ENCODE data around the gene PAPLN.
"Not testable (repeated sequence)": the region's sequence is repeated elsewhere in the genome, so short reads cannot be mapped to it uniquely, and the experiment has no call there.

PAPLN gene, protein sequence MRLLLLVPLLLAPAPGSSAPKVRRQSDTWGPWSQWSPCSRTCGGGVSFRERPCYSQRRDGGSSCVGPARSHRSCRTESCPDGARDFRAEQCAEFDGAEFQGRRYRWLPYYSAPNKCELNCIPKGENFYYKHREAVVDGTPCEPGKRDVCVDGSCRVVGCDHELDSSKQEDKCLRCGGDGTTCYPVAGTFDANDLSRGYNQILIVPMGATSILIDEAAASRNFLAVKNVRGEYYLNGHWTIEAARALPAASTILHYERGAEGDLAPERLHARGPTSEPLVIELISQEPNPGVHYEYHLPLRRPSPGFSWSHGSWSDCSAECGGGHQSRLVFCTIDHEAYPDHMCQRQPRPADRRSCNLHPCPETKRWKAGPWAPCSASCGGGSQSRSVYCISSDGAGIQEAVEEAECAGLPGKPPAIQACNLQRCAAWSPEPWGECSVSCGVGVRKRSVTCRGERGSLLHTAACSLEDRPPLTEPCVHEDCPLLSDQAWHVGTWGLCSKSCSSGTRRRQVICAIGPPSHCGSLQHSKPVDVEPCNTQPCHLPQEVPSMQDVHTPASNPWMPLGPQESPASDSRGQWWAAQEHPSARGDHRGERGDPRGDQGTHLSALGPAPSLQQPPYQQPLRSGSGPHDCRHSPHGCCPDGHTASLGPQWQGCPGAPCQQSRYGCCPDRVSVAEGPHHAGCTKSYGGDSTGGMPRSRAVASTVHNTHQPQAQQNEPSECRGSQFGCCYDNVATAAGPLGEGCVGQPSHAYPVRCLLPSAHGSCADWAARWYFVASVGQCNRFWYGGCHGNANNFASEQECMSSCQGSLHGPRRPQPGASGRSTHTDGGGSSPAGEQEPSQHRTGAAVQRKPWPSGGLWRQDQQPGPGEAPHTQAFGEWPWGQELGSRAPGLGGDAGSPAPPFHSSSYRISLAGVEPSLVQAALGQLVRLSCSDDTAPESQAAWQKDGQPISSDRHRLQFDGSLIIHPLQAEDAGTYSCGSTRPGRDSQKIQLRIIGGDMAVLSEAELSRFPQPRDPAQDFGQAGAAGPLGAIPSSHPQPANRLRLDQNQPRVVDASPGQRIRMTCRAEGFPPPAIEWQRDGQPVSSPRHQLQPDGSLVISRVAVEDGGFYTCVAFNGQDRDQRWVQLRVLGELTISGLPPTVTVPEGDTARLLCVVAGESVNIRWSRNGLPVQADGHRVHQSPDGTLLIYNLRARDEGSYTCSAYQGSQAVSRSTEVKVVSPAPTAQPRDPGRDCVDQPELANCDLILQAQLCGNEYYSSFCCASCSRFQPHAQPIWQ

DNA sequence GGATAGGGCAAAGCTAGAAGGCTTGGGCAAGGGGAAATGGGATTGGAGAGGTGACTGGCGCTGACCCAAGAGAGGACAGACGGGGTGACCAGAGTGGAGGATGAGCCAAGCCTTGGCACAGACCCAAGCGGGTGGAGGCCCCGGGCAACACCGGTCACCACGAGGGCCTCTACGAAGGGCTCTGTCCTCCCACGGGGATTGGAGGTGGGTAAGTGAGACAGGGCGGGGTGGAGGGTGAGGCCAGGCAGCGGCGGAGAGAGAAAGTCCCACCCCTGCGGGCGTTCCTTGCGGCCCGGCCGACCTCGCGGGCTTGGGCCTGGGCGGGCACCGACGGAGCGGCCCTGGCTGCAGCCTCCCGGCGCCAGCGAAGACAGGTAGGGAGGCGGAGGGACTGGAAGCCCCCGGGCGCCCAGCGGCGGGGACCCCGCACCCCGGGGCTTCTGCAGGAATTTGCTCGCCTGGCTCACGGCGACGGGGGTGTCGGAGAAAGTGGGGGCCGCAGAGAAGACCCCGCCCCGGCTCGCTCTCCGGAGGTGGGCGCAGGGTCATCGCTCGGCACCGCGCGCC lies at the start of gene PAPLN:
Gene PAPLN, plus strand, starts transcription at position 288 of the 567 bp plus-strand sequence. CDS start 2,273 bp downstream, outside the sequence.
- DNase-seq, result no peak

DNA sequence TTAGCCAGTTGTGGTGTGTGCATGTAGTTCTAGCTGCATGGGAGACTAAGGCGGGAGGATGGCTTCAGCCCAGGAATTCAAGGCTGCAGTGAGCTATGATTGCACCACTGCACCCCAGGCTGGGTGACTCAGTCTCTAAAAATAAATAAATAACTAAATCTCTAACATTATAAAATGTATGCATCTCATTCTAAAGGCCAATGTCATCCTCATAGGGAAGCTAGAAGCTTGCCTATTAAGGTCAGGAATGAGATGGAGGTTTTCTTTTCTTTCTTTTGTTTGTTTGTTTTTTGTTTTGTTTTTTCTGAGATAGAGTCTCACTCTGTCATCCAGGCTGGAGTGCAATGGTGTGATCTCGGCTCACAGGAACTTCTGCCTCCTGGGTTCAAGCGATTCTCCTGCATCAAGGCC lies 48.8 kb upstream of the PAPLN start:
- no peak for DNase-seq

DNA sequence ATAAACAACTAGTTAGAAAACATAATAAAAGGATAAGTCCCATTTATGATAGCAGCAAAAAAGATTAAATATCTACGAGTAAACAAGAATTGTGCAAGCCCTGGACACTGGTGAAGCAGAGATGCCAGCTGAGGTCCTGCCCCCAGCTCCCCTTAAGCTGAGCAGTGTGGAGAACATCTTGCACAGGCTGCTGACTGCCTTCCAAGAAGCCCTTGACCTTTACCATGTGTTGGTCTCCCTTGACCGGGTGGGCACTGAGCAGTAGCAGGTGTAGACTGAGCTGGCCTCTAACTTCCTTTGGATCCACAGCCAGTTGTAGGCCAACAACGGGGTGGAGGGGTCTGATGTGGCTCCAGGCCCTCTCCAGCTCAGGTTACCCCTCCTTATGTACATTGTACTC lies 47.7 kb upstream of the PAPLN start:
- DNase-seq, result no peak

DNA sequence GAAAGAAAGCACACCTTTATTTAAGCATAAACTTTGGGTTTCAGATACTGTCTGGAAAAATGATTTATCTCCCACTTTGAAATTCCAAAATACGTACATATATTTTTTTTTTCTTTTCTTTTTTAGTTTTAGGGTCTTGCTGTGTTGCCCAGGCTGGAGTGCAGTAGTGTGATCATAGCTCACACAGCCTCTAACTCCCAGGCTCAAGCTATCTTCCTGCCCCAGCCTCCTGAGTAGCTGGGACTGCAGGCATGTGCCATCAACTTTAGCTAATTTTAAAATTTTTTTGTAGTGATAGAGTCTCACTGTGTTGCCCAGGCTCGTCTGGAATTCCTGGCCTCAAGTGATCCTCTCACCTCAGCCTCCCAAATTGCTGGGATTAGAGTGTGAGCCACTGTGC lies 45.9 kb upstream of the PAPLN start:
- DNase-seq, result no peak

DNA sequence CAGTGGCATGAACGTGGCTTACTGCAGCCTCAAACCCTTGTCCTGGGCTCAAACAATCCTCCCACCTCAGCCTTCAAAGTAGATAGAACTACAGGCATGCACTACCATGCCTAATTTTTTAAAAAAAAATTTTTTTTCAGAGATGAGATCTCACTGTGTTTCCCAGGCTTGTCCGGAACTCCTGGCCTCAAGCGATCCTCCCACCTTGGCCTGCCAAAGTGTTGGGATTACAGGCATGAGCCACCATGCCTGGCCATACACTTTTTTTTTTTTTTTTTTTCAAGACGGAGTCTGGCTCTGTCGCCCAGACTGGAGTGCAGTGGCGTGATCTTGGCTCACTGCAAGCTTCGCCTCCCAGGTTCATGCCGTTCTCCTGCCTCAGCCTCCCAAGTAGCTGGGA lies 43.0 kb upstream of the PAPLN start:
- not testable (repeated sequence) for DNase-seq

DNA sequence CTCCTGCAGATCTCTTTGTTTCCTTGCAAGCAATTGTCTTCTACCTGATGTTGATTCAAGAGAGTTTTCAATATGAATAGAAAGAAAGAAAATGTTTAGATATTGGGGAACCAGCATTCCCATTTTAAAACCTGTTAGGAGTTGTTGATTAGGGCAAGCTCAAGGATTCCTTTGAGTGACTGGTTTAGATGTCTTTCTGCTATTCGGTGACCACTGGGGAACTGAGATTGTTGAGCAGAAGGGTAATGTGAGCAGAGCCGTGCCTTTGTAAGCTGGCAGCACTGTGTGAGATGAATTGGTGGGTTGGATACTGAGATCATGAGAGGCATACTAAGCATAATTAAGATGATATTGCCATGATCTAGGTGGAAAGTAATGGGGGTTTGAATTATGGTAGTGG lies 39.1 kb upstream of the PAPLN start:
- no peak for DNase-seq

DNA sequence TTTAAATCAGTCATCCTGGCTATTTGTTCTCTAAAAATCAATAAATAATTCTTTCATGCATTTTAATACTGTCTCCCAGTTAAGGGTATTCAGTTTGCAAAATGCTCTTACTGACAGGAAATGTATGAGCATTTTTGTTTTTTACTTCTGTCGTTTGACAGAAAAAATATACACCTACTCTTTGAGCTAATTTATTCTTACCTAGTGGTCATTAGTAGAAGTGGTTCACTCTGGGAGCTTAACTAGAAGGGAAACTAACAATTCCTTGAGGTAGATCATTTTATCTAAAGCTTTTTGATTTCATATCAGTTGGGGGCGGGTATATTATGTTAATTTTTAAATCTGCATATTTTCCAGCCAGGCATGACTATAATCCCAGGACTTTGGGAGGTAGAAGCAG lies 33.8 kb upstream of the PAPLN start:
- no peak for DNase-seq

DNA sequence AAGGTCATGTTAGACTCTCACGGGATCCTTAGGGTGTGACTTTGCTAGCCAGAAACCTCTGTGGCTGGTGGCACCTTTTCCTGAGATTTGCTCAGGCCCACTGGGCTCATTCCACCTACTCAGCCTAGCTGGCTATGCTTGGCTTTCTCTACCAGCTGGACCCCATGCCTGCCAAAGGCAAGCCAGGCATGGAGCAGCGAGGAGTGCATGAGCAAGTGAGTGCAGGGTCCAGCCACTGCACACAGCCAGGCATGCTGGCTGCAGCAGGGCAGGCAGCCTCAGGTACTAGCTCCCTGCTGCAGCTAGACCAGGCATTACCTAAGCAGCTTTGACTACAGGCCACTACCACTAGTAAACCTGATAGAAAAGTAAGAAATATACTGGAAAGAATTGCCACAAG lies 29.7 kb upstream of the PAPLN start:
- no peak for DNase-seq

DNA sequence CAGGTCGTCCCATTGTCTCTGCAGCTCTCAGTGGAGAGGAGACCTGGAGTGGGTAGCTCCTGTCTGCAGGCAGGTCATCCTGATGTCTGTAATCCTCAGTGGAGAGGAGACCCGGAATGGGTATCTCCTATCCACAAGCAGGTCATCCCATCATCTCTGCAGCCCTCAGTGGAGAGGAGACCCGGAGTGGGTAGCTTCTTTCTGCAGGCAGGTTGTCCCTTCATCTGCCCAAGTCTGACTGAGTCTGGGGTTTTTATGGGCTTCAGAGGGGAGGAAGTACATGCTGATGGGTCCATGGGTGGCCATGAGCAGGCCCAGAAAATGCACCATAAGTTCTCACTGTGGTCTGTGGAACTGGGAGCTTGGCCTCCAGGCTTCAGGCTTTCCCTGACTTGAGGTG lies 28.9 kb upstream of the PAPLN start:
- DNase-seq, result no peak

DNA sequence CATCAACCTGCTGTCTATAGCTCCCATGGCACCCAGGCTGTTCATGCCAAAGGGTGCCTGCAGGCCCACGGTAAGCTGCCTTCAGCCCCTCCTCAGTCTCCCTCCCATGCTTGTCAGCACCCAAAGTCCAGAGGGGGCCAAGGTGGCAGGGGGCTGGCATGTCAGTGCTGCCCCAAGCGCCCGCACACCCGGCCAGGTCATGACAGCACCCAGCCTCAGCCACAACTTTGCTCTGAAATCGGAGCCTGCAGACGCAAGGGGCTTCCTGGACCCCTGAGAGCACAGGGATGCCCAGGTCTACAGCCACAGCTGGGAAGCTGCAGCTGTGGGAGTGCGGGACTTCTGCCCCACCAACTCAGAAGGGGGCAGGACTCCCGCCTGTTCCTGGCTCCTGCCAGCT lies 28.5 kb upstream of the PAPLN start:
- DNase-seq, result no peak

DNA sequence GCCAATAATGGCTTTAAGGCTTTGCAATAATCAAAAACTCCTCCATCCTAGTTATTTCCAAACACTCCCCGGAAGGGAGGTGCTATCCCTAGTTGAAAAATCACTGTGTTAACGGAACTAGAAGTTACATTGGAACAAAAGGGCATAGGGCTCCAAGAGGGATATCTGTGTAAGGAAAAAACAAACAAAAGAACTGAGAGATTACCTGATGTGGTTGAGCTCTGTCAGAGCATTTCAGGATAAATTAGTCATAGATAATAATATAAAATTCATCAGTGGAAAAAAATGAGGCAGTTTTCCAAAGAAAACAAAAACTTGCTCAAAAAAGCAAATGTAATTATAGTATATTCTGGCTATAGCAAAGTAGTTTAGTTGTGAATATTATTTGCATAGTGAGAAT lies 27.4 kb upstream of the PAPLN start:
- no peak for DNase-seq

DNA sequence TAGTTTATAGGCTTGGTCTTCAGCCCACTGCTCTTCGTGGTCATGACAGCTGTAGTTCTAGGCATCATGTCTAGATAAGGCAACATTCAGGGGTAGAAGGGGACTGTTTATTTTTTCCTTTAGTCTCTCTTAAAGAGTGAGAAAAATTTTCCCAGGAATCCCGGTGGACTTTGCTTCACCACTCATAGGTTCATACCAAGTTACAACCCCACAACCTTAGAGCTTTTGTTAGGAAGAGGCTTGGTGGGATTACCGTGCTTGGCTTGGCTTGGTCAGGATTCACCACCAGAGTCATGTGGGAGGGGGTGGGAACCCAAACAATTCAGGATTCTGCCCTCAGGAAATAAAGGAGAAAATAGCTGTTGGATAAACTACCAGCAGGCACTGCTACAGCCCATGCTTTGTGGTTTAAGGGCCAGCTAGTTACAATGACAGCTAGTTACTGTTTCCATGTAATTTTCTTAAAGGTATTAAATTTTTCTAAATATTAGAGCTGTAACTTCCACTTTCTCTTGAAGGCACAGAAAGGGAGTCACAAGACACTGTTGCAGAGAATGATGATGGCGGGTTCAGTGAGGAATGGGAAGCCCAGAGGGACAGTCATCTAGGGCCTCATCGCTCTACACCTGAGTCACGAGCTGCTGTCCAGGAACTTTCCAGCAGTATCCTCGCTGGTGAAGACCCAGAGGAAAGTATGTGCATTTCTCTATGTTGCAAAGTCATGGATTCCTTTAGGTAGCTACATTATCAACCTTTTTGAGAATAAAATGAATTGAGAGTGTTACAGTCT lies 25.9 kb upstream of the PAPLN start:
- no peak for DNase-seq

DNA sequence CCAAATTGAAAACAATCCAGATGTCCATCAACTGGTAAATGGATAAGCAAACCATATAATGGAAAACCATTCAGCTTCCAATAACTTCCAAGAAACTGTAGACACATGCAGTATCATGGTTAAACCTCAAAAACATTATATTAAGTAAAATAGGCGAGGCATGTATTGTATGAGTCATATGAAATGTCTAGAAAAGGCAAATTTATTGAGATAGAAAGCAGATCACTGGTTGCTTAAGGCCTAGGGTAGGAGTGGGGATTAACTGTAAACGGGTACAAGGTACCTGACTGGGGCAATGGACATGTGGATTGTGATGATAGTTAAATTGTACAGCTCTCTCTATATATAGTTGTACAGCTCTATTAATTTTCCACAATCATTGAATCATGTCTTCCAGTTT lies 21.3 kb upstream of the PAPLN start:
- DNase-seq, result no peak

DNA sequence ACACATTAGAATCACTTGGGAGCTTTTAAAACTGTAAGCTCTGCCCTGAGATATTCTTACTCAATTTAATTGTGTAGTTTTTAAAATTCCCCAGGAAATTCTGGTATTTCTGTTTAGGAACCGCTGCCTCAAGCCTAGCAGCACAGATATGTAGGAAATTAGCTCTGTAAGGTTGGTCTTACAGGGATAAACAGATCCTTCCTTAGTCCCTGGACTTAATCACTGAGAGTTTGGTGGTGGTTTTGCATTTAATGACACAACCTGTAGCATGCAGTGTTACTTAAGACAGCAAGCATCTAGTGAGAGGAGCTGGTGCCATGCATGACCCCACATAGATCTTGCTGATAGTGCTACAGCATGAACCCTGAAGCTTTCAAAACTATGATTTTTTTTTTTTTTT lies 19.9 kb upstream of the PAPLN start:
- no peak for DNase-seq

DNA sequence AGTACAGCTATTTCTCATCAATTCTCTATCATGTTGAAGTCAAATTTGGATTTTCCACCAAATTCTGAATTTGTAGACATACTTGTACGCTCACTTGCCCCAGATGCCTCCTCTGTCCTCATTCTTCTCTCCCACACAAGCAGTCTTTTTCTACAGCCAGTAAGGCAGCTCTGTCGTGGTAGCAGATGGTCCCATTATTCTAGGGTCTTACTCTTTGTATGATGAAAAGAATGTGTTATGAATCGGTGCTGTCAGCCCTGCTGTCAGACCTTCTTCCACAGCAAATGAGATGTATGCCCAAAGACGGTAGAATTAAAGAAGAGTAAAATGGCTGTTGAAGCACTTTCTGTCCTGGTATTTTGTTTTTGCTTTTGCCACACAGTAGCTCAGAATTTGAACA lies 17.2 kb upstream of the PAPLN start:
- DNase-seq, result no peak

DNA sequence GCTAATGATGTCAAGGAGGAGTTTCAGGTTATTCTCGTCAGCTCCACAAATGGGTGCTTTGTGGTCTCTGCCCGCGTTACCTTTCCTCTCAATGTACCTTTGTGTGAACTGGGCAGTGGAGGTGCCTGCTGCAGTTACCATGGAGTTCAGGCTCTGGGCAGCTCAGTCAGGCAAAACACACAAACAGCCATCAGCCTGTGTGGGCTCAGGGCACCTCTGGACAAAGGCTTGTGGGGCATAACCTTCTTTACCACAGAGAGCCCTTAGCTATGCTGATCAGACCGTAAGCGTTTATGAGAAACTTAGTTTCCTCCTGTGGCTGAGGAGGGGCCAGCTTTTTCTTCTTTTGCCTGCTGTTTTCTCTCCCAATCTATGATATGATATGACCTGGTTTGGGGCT lies 16.7 kb upstream of the PAPLN start:
- DNase-seq, result no peak

DNA sequence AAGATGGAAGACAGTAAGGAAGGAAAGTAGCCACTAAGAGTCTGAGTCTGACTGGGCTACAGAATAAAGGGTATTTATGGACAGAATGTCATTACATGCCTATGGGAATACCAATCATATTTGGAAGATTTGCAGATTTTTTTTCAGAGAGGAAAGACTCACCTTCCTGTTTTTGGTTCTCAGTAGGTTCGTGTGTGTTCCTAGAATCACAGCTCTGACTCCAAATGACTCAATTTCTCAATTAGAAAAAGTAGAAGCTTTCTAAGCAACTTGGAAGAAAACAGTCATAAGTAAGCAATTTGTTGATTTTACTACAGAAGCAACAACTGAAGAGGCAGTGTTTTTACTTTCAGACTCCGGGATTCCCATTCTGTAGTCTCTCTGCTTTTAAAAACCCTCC lies 15.4 kb upstream of the PAPLN start:
- no peak for DNase-seq

DNA sequence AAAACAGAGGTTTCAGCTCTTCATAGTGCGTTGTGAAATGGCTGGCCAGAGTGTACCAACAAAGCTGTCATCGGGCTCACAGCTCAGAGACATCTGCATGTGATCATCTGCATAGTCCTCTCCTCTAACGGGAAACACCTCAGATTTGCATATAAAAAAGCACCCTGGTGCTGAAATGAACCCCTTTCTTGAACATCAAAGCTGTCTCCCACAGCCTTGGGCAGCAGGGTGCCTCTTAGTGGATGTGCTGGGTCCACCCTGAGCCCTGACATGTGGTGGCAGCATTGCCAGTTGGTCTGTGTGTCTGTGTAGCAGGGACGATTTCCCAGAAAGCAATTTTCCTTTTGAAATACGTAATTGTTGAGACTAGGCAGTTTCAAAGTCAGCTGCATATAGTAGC lies 14.3 kb upstream of the PAPLN start:
- no peak for DNase-seq

DNA sequence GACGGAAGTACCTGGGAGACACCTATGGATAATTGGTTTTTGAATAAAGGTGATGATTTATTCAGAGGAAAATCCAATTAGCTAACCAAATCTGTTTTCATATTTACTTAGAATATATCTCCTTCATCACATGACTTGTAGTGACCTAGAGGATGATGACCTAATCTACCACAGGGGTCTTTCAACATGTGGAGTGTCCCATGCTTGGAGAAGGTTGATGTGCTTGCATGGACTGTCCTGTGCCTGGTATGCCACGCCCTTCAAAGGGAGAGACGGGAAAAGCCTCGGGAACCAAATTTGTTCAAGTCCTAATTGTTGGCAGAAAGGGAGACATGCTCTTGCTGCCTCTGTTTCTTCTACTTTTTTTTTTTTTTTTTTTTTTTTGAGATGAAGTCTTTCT lies 11.8 kb upstream of the PAPLN start:
- no peak for DNase-seq

DNA sequence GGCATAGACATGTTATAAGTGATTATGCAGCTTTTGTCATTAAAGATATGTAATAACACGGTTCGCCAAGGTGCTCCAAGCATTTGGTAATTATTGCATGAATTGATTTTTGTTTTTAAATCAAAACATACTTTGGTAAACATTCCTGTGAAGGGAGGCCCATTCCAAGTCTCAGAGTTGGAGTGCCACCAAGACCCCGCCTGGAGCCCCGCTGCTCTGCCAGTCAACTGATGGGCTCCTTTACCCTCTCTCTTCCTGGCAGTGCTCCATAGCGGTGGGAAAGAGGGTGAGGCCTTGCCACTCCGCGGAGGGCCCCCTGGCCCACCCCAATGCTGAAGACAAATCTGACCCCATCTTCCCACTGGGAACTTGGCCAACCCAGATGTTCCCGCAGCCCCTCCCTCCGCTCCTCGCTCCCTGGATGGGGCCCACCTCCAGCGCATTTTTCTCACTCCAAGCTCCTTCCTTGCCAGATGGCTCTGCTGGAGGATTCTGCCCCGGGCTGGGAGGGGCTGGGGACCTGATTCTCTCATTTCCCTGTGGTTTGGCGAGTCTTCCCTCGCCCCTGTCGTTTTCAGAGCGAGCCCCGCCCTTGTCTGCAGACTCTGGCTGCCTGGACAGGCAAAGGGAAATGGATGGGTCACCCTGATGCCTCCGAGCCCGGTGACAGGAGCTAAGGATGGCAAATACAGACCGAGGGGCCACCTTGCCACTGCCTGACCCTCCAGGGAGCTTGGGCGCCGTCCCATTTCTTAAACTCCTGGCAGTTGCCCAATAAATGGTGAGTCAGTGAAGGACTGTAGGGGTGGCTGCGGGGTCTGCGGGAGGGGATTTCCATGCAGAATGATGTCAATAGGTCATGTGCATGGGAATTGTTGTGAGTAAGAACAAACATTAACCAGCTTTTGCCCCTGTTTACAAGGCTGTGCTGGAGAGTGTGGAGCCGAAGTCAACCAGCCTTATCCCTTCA lies 9.2 kb upstream of the PAPLN start:
- no peak for DNase-seq

DNA sequence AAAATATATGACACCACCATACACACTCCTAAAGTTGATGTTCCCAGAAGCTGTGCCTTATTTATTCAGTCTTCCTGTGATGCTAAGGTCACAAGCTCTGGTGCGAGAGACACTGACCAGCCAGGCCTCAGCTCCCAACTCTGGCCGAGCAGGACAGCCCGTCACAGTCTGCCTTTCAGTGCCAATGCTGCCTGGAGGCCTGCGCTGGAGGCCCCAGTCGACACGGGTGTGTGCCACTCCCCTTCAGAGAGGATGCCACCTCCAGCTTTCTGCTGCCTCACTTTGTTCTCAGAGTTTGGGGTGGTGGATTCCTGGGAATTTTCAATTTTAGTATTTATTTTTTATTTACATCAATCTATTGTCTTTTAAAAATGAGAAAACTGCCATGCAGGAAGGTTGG lies 7.3 kb upstream of the PAPLN start:
- no peak for DNase-seq

All from stimulated activated naive CD4-positive, alpha-beta T cell (primary cell).